HCT116 (cell line): Measurements from ENCODE around the gene LYRM4. TPM values are rescaled to one million over a fixed set of nuclear protein-coding genes. Genes with fewer than 3 reads are reported as not detected.

Experiments used
- ATAC-seq: fragments of 200-7000 bp; cut with Tn5 transposase; 2 replicates; pipeline ENCODE4 v1.9.1; 2020; ENCODE audit warnings: mild to moderate bottlenecking, moderate library complexity
- BruUV-seq: library from RNA; stranded (reverse); fragments of 400-500 nt; replicated peaks from 2 replicates; lab custom pipeline; 2021; lab: Mats Ljungman, UMichigan
- CTCF ChIA-PET: fragments of 300-600 bp; sonication (Branson Sonifier 250); formaldehyde crosslinking; loops from one replicate; lab custom pipeline; 2021; ENCODE audit warnings: antibody characterized with exemption; lab: Charles Lee
- POLR2A ChIA-PET: fragments of 300-600, 350-600 bp; sonication (Branson Sonifier 250); formaldehyde crosslinking; loops from one replicate; lab custom pipeline; 2021; ENCODE audit warnings: antibody characterized with exemption; lab: Charles Lee
- RAD21 ChIA-PET, 2 experiments: fragments of 300-600 bp; sonication (Branson Sonifier 250); formaldehyde crosslinking; loops; one replicate each; lab custom pipeline; 2023; ENCODE audit warnings: low total read pairs in 2 of 2; ENCODE audit not compliant: uncharacterized antibody in 2 of 2, unreplicated experiment in 2 of 2, low non-redundant PET in 1 of 2; lab: Charles Lee
- DNase-seq: peaks from one replicate; pipeline ENCODE4 v3.0.0-alpha.2; 2010; ENCODE audit warnings: low read depth, low spot score
- H2AFZ ChIP-seq: fragments of 200-600 bp; shearing (Covaris generic), sonication (generic); 2 replicates; pipeline ENCODE4 v1.6.1; 2017; ENCODE audit warnings: low read depth, mixed run types, mixed read lengths, antibody characterized with exemption, low read length; ENCODE audit not compliant: poor library complexity, severe bottlenecking
- H3K27ac ChIP-seq: 2 replicates; pipeline ENCODE4 v1.5.1; 2012; ENCODE audit warnings: low read depth, low read length
- H3K27me3 ChIP-seq: fragments of 200-600 bp; sonication (generic); 2 replicates; pipeline ENCODE4 v1.6.1; 2016; ENCODE audit warnings: mixed run types, low read length, mixed read lengths; ENCODE audit not compliant: insufficient read depth
- H3K36me3 ChIP-seq, 2 experiments: fragments of 200-500 bp in 1 of 2; fragments of 200-600 bp in 1 of 2; sonication (Bioruptor generic) in 1 of 2; sonication (generic) in 1 of 2; 2 replicates each; pipeline versions ENCODE4 v1.5.1 to v1.6.1; 2014 to 2016; ENCODE audit warnings: low read length in 2 of 2, inconsistent platforms in 1 of 2, mixed read lengths in 1 of 2, mixed run types in 1 of 2; ENCODE audit not compliant: insufficient read depth in 2 of 2, control insufficient read depth in 1 of 2
- H3K4me1 ChIP-seq, 2 experiments: fragments of 200-600 bp in 1 of 2; sonication (generic) in 1 of 2; 2 replicates each; pipeline versions ENCODE4 v1.5.1 to v1.6.1; 2012 to 2017; ENCODE audit warnings: low read length in 2 of 2, inconsistent platforms in 1 of 2, mild to moderate bottlenecking in 1 of 2, mixed read lengths in 1 of 2, mixed run types in 1 of 2, moderate library complexity in 1 of 2; ENCODE audit not compliant: insufficient read depth in 2 of 2, control insufficient read depth in 1 of 2
- H3K4me2 ChIP-seq: fragments of 200-600 bp; sonication (generic); 2 replicates; pipeline ENCODE4 v1.6.1; 2017; ENCODE audit warnings: mixed run types, low read length, mixed read lengths
- H3K4me3 ChIP-seq, 2 experiments: fragments of 200-600 bp in 1 of 2; sonication (generic) in 1 of 2; replicated peaks in 1 of 2; 2 replicates each; pipeline ENCODE4 v1.5.1; 2011 to 2016; ENCODE audit warnings: low read length in 2 of 2, control low read depth in 1 of 2, low read depth in 1 of 2, mild to moderate bottlenecking in 1 of 2, mixed read lengths in 1 of 2, mixed run types in 1 of 2
- H3K79me2 ChIP-seq: fragments of 200-600 bp; sonication (generic); 2 replicates; pipeline ENCODE4 v1.6.1; 2017; ENCODE audit warnings: mild to moderate bottlenecking, mixed run types, low read length, moderate library complexity, mixed read lengths; ENCODE audit not compliant: insufficient read depth
- H3K9ac ChIP-seq: fragments of 200-600 bp; sonication (generic); 2 replicates; pipeline ENCODE4 v1.6.1; 2016; ENCODE audit warnings: low read length, mixed read lengths
- H3K9me2 ChIP-seq: fragments of 200-600 bp; sonication (generic), shearing (Covaris generic); 2 replicates; pipeline ENCODE4 v1.6.1; 2017; ENCODE audit warnings: mixed run types, mild to moderate bottlenecking, moderate library complexity; ENCODE audit not compliant: insufficient read depth
- H3K9me3 ChIP-seq, 2 experiments: fragments of 200-500 bp in 1 of 2; fragments of 200-600 bp in 1 of 2; sonication (Bioruptor generic) in 1 of 2; sonication (generic) in 1 of 2; 2 replicates each; pipeline ENCODE4 v1.6.1; 2014 to 2017; ENCODE audit warnings: low read length in 2 of 2, mixed read lengths in 2 of 2, inconsistent platforms in 1 of 2, low read depth in 1 of 2, mild to moderate bottlenecking in 1 of 2, mixed run types in 1 of 2, moderate library complexity in 1 of 2; ENCODE audit not compliant: control insufficient read depth in 1 of 2, insufficient read depth in 1 of 2
- H4K20me1 ChIP-seq: fragments of 200-600 bp; sonication (generic), shearing (Covaris generic); 2 replicates; pipeline ENCODE4 v1.6.1; 2017; ENCODE audit warnings: mixed run types, mild to moderate bottlenecking, moderate library complexity; ENCODE audit not compliant: insufficient read depth
- ATF3 ChIP-seq: IDR thresholded peaks from 2 replicates; pipeline ENCODE4 v1.6.1; 2012
- CBX3 ChIP-seq: IDR thresholded peaks from 2 replicates; pipeline ENCODE4 v1.6.1; 2012; ENCODE audit warnings: low read depth
- CEBPB ChIP-seq: IDR thresholded peaks from 2 replicates; pipeline ENCODE4 v1.6.1; 2012; ENCODE audit warnings: low read depth
- FOSL1 ChIP-seq: IDR thresholded peaks from 2 replicates; pipeline ENCODE4 v1.6.1; 2012; ENCODE audit warnings: low read depth
- JUND ChIP-seq: IDR thresholded peaks from 2 replicates; pipeline ENCODE4 v1.6.1; 2012
- MAX ChIP-seq: IDR thresholded peaks from 2 replicates; pipeline ENCODE4 v1.6.1; 2012
- RAD21 ChIP-seq: IDR thresholded peaks from 2 replicates; pipeline ENCODE4 v1.6.1; 2012; ENCODE audit warnings: low read depth, mild to moderate bottlenecking
- SIN3A ChIP-seq: IDR thresholded peaks from 2 replicates; pipeline ENCODE4 v1.6.1; 2012; ENCODE audit warnings: low read depth
- SP1 ChIP-seq: IDR thresholded peaks from 2 replicates; pipeline ENCODE4 v1.6.1; 2012; ENCODE audit warnings: low read depth
- ZBTB33 ChIP-seq: IDR thresholded peaks from 2 replicates; pipeline ENCODE4 v1.6.1; 2011; ENCODE audit warnings: mild to moderate bottlenecking, low read length, moderate library complexity; ENCODE audit not compliant: insufficient replicate concordance; ENCODE audit errors: extremely low read depth
- ZNF274 ChIP-seq: fragments of 200-500 bp; sonication (Bioruptor generic); IDR thresholded peaks from 2 replicates; pipeline ENCODE4 v1.6.1; 2014; ENCODE audit warnings: mild to moderate bottlenecking, low read depth, low read length, inconsistent platforms
- intact Hi-C: fragments of 100-400 bp; cut with micrococcal nuclease; formaldehyde crosslinking; loops from 2 replicates; pipeline ENCODE4 v1.10.0; 2022
- total RNA-seq: library from RNA; stranded (reverse); gene quantifications from one replicate; pipeline ENCODE4 v1.2.1, GENCODE V29; 2021; ENCODE audit not compliant: unreplicated experiment

Gene LYRM4
- total RNA-seq, 1 experiment from 2014 or later = 30.1 TPM

- ChIA-PET RAD21 (no interaction called here), POLR2A (no interaction called here), CTCF (interaction anchor here (1.9 kb wide), 1 partner anchor 15 kb away, joined by 5 read pairs; no protein-coding TSS in a partner anchor)
- Histone ChIP-seq H3K36me3 (no peaks in the 10 kb centered on the region), H2AFZ (no peak overlapping the region), H3K27ac (no peak overlapping the region), H3K4me2 (no peak overlapping the region), H3K9me3 (no peaks in the 10 kb centered on the region), H4K20me1 (no peaks in the 10 kb centered on the region), H3K4me1 (peaks cover 6 to 15% of the 10 kb centered on the region in 2 experiments; a peak in 3 of 4 replicates), H3K9me2 (0 out of 2 replicates have a peak, but pooled peaks cover 3% of the 10 kb centered on the region), H3K9ac (no peak overlapping the region), H3K79me2 (no peaks in the 10 kb centered on the region; the same call in 1 of the 2 replicates), H3K27me3 (no peaks in the 10 kb centered on the region)
- no TSS peak for BruUV-seq
- intact Hi-C loops = no loop called here
- ATAC-seq = no peak
- TF ChIP-seq CBX3 (no peak), SIN3A (no peak), ZNF274 (no peak), FOSL1 (0 out of 2 replicates have a peak, but pooled peaks have one; percentile 17), MAX (no peak), CEBPB (0 out of 2 replicates have a peak, but pooled peaks have one; percentile 30), RAD21 (no peak), SP1 (peak; percentile 42; the same call in 1 of the 2 replicates), ZBTB33 (no peak), JUND (peak; percentile 28; the same call in 1 of the 2 replicates), ATF3 (no peak)
- TF ChIP-seq, all 23 proteins: peak for 4
- H3K4me3 ChIP-seq = no peak overlapping the region
- no peak for DNase-seq
Observed at GRCh38 chr6:5159162-5159561, 101.6 kb downstream of the LYRM4 start.
